ENCODE results near the gene PSG2. TPM values are rescaled to one million over a fixed set of nuclear protein-coding genes. Genes with fewer than 3 reads are reported as not detected.
"Not testable (repeated sequence)": the region's sequence is repeated elsewhere in the genome, so short reads cannot be mapped to it uniquely, and the experiment has no call there.

PSG2 gene
- total RNA-seq (2014; rRNA removed; shearing (Covaris generic)), result not detected in 2 replicates

DNA sequence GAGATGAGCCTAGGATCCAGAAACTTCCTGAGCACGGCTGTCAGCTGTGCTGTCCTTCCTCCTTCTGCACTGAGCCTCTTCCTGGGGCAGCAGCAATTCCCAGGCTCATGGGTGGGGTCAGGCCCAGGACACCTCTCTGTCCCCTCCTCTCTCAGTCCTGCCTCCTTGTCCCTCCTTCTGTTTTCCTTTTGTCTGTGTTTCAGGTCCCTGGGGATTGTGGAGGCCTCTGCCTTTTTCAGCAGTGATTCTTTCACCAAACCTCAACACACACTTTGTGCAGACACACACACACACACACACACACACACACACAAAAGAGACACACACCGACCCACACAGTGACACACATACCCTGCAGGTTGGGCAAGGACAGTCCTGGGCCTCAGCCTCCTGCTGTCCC is at the start of gene PSG2:
Gene PSG2 (minus strand): TSS at position 101 of the 400 bp plus-strand sequence. CDS start 132 bp downstream, outside the sequence.
- H3K27ac ChIP-seq; H3K36me3 ChIP-seq; H3K4me3 ChIP-seq; DNase-seq (ENCODE audit: low read depth in 1 of 2, low spot score in 2 of 2); H3K4me1 ChIP-seq (replicated peaks); H3K27me3 ChIP-seq (replicated peaks); H3K9me3 ChIP-seq (replicated peaks): not testable (repeated sequence)

DNA sequence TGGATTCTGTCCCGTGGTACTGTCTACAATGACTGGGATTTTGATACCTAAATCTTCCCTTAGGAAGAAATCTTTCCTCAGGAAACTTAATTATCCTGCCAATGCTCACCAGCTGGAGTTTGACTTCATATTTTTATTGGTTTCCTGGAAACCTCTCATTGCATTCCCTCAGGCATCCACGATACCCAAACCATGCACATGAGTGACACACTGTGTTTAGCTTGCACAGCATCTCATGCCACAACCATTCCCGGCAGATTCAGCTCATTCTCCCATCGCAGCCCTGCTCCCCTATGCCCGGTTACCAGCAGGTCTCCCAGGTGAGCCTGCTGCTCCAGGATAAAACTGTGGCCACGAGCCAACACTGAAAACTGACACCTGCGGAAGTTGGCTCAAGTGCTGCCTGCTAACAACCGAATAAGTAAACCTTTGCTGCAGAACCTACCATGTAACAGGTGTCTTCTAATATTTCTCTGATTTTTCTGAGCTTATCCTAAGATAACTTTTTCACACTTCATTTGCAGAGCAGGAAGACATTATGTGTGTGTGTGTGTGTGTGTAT is 48.9 kb upstream of the PSG2 start:
- H3K4me3 ChIP-seq; H3K27ac ChIP-seq; DNase-seq (ENCODE audit: low read depth in 1 of 2, low spot score in 2 of 2); H3K9me3 ChIP-seq (replicated peaks); H3K4me1 ChIP-seq (replicated peaks); H3K27me3 ChIP-seq (replicated peaks); H3K36me3 ChIP-seq: not testable (repeated sequence)

- not testable (repeated sequence) for H3K27me3 ChIP-seq (replicated peaks); H3K4me1 ChIP-seq (replicated peaks); H3K36me3 ChIP-seq; H3K9me3 ChIP-seq (replicated peaks); H3K27ac ChIP-seq; DNase-seq (ENCODE audit: low read depth in 1 of 2, low spot score in 2 of 2); H3K4me3 ChIP-seq
Observed at GRCh38 chr19:43129197-43129596, 46.7 kb upstream of the PSG2 start.

GRCh38 chr19:43127336-43127735 is 44.8 kb upstream of the PSG2 start:
- not testable (repeated sequence) for H3K4me3 ChIP-seq; DNase-seq (ENCODE audit: low read depth in 1 of 2, low spot score in 2 of 2); H3K27ac ChIP-seq; H3K9me3 ChIP-seq (replicated peaks); H3K4me1 ChIP-seq (replicated peaks); H3K27me3 ChIP-seq (replicated peaks); H3K36me3 ChIP-seq

- Histone ChIP-seq H3K4me3 (no peak overlapping the region), H3K27me3 (replicated peaks) (no peaks in the 10 kb centered on the region), H3K36me3 (no peaks in the 10 kb centered on the region), H3K9me3 (replicated peaks) (no peaks in the 10 kb centered on the region), H3K4me1 (replicated peaks) (peaks cover 3% of the 10 kb centered on the region; the same call in 1 of the 2 replicates), H3K27ac (no peak overlapping the region)
- DNase-seq (ENCODE audit: low read depth in 1 of 2, low spot score in 2 of 2), result no peak
Observed at GRCh38 chr19:43126720-43127119, 44.2 kb upstream of the PSG2 start.

GRCh38 chr19:43124360-43124759 is 41.9 kb upstream of the PSG2 start:
- Histone ChIP-seq H3K4me1 (replicated peaks) (peaks cover 14% of the 10 kb centered on the region), H3K27me3 (replicated peaks) (no peaks in the 10 kb centered on the region), H3K9me3 (replicated peaks) (no peaks in the 10 kb centered on the region), H3K27ac (no peak overlapping the region), H3K36me3 (no peaks in the 10 kb centered on the region), H3K4me3 (no peak overlapping the region)
- DNase-seq (ENCODE audit: low read depth in 1 of 2, low spot score in 2 of 2), result no peak

GRCh38 chr19:43120433-43121026 is 38.0 kb upstream of the PSG2 start:
- H3K27ac ChIP-seq; H3K36me3 ChIP-seq; H3K27me3 ChIP-seq (replicated peaks); H3K4me3 ChIP-seq; H3K9me3 ChIP-seq (replicated peaks): not testable (repeated sequence)
- peak; percentile 57 to 73 for DNase-seq (ENCODE audit: low read depth in 1 of 2, low spot score in 2 of 2)
- peaks cover 15% of the 10 kb centered on the region for H3K4me1 ChIP-seq (replicated peaks)

DNA sequence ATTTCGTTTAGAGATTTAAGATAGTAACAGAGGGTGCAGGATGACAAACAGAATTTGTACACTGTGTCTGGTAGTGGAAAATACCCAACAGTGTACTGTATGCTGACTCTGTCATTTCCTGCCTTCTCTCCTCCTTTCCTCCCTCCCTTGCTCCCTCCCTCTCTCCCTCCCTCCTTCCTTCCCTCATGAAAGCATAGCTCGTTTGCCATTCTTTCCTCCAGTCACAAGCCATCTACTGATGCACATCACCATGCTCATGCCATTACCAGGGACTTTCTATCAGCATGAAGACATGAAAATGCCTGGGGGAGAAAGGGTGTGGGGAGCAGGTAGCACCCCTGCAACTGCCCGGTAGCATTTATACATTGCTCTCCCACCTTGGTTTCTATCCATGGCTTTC is 37.0 kb upstream of the PSG2 start:
- H3K36me3 ChIP-seq; H3K4me3 ChIP-seq; H3K9me3 ChIP-seq (replicated peaks); DNase-seq (ENCODE audit: low read depth in 1 of 2, low spot score in 2 of 2); H3K27me3 ChIP-seq (replicated peaks): not testable (repeated sequence)
- H3K27ac ChIP-seq, result peak overlapping the region; percentile 37; the same call in 1 of the 2 replicates
- H3K4me1 ChIP-seq (replicated peaks), result peaks cover 15% of the 10 kb centered on the region

DNA sequence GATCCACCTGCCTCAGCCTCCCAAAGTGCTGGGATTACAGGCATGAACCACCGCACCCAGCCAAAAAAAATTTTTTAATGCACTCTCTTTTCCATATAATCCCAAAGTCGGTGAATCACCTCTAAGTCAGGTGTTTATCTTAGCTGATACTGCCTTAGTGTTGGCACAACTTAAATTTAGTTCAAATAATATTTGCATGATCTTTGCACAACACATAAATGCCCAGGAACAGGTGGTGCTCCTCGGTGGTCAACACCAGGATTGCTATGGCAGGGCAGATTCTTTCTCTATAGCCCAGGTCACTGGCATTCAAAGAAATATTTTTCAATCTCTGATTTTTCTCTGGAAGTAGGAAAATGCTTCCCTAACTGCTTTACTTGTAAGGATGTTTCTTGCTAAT is 33.9 kb upstream of the PSG2 start:
- not testable (repeated sequence) for DNase-seq (ENCODE audit: low read depth in 1 of 2, low spot score in 2 of 2); H3K27me3 ChIP-seq (replicated peaks); H3K27ac ChIP-seq; H3K9me3 ChIP-seq (replicated peaks); H3K36me3 ChIP-seq; H3K4me3 ChIP-seq
- H3K4me1 ChIP-seq (replicated peaks), result peaks cover 15% of the 10 kb centered on the region

GRCh38 chr19:43115548-43115947 is 33.0 kb upstream of the PSG2 start:
- not testable (repeated sequence) for H3K9me3 ChIP-seq (replicated peaks); H3K4me3 ChIP-seq; H3K27me3 ChIP-seq (replicated peaks); H3K36me3 ChIP-seq; DNase-seq (ENCODE audit: low read depth in 1 of 2, low spot score in 2 of 2); H3K27ac ChIP-seq
- peaks cover 15% of the 10 kb centered on the region for H3K4me1 ChIP-seq (replicated peaks)

DNA sequence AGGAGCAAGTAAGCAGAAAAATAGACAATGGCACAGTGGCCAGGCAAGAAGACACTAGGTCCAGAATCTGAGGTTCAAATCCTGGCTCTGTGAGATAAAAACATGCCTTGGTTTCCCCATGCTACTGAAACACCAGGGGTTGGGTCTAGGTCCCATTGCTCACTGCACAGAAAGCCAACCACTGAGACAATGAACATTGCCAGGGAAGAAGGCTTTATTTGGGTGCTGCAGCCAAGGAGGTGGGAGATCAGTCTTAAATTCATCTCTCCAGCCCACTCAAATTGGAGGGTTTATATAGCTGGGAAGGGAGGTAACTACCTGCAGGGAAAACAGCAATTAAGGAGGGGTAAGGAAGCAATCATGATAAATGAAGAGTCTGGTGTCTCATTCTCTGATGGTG is 32.6 kb upstream of the PSG2 start:
- peaks cover 17% of the 10 kb centered on the region for H3K4me1 ChIP-seq (replicated peaks)
- not testable (repeated sequence) for H3K27ac ChIP-seq; DNase-seq (ENCODE audit: low read depth in 1 of 2, low spot score in 2 of 2); H3K9me3 ChIP-seq (replicated peaks); H3K36me3 ChIP-seq; H3K27me3 ChIP-seq (replicated peaks); H3K4me3 ChIP-seq

GRCh38 chr19:43114626-43115025 is 32.1 kb upstream of the PSG2 start:
- H3K4me3 ChIP-seq; H3K27me3 ChIP-seq (replicated peaks); DNase-seq (ENCODE audit: low read depth in 1 of 2, low spot score in 2 of 2); H3K27ac ChIP-seq; H3K9me3 ChIP-seq (replicated peaks); H3K36me3 ChIP-seq: not testable (repeated sequence)
- peaks cover 14% of the 10 kb centered on the region for H3K4me1 ChIP-seq (replicated peaks)

- not testable (repeated sequence) for DNase-seq (ENCODE audit: low read depth in 1 of 2, low spot score in 2 of 2); H3K4me3 ChIP-seq; H3K4me1 ChIP-seq (replicated peaks); H3K36me3 ChIP-seq; H3K27me3 ChIP-seq (replicated peaks); H3K9me3 ChIP-seq (replicated peaks); H3K27ac ChIP-seq
Observed at GRCh38 chr19:43107401-43107800, 24.9 kb upstream of the PSG2 start.

DNA sequence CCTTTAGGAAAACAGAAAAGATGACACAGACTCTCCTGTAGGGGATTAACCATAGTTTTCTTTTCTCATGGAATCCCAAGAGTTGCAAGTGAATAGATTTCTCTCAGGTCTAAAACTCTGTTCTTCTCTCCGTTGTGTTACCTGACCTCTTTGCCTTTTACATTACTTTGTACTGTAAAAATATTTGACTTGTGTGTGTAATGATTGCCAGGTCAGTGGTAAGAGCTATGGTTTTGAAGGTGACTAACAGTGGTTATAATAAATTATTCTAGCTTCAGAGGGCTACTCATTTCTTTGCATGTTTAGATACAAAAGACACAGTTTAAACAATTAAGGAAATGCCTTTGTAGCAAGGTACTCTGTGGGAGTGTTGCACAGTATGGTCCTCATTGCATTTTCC is 23.0 kb upstream of the PSG2 start:
- Histone ChIP-seq H3K27ac (no peak overlapping the region), H3K27me3 (replicated peaks) (no peaks in the 10 kb centered on the region), H3K36me3 (no peaks in the 10 kb centered on the region), H3K4me3 (no peak overlapping the region), H3K9me3 (replicated peaks) (no peaks in the 10 kb centered on the region), H3K4me1 (replicated peaks) (peaks cover 4% of the 10 kb centered on the region)
- DNase-seq (ENCODE audit: low read depth in 1 of 2, low spot score in 2 of 2), result no peak

Measured in SJSA1 (cell line).